Bronchial epithelial cell (primary cell): ENCODE results near the gene PCYOX1L. TPM values are rescaled to one million over a fixed set of nuclear protein-coding genes. Genes with fewer than 3 reads are reported as not detected.
A peak's percentile ranks its signal among the peaks of the same experiment; 100 is the strongest.
"Not testable (repeated sequence)": the region's sequence is repeated elsewhere in the genome, so short reads cannot be mapped to it uniquely, and the experiment has no call there.

Experiments
- DNase-seq: peaks from one replicate; pipeline ENCODE4 v3.0.0-alpha.2; 2010; ENCODE audit warnings: low read depth
- FAIRE-seq: peaks from 2 replicates; lab custom pipeline; 2011; peaks lifted over from hg19 to GRCh38; lab: Jason Lieb, UNC
- H3K27me3 ChIP-seq: 2 replicates; pipeline ENCODE4 v1.5.1; 2011; ENCODE audit warnings: low read length; ENCODE audit not compliant: control insufficient read depth, insufficient read depth
- H3K36me3 ChIP-seq: 2 replicates; pipeline ENCODE4 v1.5.1; 2011; ENCODE audit warnings: low read length; ENCODE audit not compliant: control insufficient read depth, insufficient read depth
- H3K4me3 ChIP-seq: 2 replicates; pipeline ENCODE4 v1.5.1; 2011; ENCODE audit warnings: mild to moderate bottlenecking, low read depth, low read length, control low read depth
- CTCF ChIP-seq: IDR thresholded peaks from 2 replicates; pipeline ENCODE4 v1.5.1; 2011; ENCODE audit warnings: mild to moderate bottlenecking, moderate library complexity, low read length, control low read depth, inconsistent platforms; ENCODE audit not compliant: insufficient read depth, severe bottlenecking
- total RNA-seq: library from RNA; depleted of rRNA; stranded (reverse); fragments of >200 nt; gene quantifications from 2 replicates; pipeline ENCODE4 v1.2.1, GENCODE V29; 2014

Gene PCYOX1L
- total RNA-seq, 1 donor from 2014 or later, result 4.2 TPM

DNA sequence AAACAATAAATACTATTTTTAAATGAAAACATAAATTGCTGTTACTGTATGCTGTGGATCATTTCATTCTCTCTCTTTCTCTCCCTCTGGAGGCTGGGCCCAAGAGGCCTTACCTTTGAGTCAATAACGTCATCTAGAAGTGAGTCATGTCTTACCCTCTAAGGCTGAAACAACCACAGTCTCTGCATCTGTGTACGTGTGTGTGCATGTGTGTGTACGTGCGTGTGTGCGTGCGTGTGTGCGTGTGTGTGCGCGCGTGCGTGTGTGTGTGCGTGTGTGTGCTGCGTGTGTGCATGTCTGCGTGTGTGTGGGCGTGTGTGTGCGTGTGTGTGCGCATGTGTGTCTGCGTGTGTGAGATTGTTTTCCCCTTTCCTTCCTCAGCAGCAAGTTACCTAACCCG, 34.9 kb downstream of the PCYOX1L start:
- DNase-seq, result peak; percentile 73
- no peak for TF ChIP-seq CTCF
- no peaks in the 10 kb centered on the region for H3K36me3 ChIP-seq
- H3K27me3 ChIP-seq, result no peaks in the 10 kb centered on the region
- no peak for FAIRE-seq
- H3K4me3 ChIP-seq, result no peak overlapping the region

GRCh38 chr5:149394996-149395395, 37.1 kb downstream of the PCYOX1L start:
- not testable (repeated sequence) for H3K4me3 ChIP-seq, H3K36me3 ChIP-seq, DNase-seq, FAIRE-seq, H3K27me3 ChIP-seq

DNA sequence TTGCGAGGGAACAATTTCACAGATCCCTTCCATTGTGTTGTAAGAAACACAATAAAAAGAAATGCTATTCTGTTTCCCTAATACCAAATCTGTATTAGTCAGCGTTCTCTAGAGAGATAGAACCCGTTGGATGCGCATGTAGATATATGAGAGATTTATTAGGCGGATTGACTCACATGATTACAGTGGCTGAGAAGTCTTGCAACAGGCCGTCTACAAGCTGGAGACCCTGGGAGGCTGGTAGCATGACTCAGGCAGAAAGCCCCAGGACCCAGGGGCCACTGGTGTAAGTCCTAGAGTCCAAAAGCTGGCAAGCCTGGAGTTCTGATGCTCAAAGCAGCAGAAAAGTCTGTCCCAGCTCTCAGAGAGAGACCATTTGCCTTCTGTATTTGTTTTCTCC, 39.7 kb downstream of the PCYOX1L start:
- H3K4me3 ChIP-seq, result no peak overlapping the region
- DNase-seq (no peak), FAIRE-seq (no peak)
- H3K36me3 ChIP-seq, result no peaks in the 10 kb centered on the region
- H3K27me3 ChIP-seq, result no peaks in the 10 kb centered on the region
- TF ChIP-seq CTCF, result no peak

- FAIRE-seq, H3K36me3 ChIP-seq, DNase-seq, H3K4me3 ChIP-seq, H3K27me3 ChIP-seq: not testable (repeated sequence)
Observed at GRCh38 chr5:149398747-149399266, 41.0 kb downstream of the PCYOX1L start.

GRCh38 chr5:149399775-149400174, 41.9 kb downstream of the PCYOX1L start:
- H3K36me3 ChIP-seq, result no peaks in the 10 kb centered on the region
- no peak overlapping the region for H3K4me3 ChIP-seq
- peak; percentile 19 for DNase-seq
- no peak for TF ChIP-seq CTCF
- FAIRE-seq, result no peak
- no peaks in the 10 kb centered on the region for H3K27me3 ChIP-seq

GRCh38 chr5:149400304-149400703, 42.5 kb downstream of the PCYOX1L start:
- FAIRE-seq, result no peak
- H3K4me3 ChIP-seq, result no peak overlapping the region
- no peak for DNase-seq
- TF ChIP-seq CTCF, result no peak
- H3K27me3 ChIP-seq, result no peaks in the 10 kb centered on the region
- no peaks in the 10 kb centered on the region for H3K36me3 ChIP-seq

DNA sequence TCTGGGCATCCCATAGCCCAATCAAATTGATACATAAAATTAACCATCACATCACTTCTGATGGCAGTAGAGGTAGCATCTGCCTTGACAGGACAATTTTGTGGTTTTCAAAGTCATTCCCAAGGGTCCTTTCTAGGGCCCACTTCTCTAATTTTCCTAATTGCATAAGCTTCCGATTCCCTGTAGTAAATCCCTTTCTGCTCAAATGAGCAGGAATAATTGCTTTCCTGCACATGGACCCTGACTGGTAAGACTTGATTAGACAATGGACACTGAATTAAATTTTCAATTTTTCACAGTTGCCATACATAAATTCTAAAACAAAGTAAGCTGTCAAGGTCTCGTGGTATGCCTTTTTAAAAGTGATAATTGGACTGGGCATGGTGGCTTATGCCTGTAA, 43.2 kb downstream of the PCYOX1L start:
- Histone ChIP-seq H3K36me3 (no peaks in the 10 kb centered on the region), H3K4me3 (no peak overlapping the region), H3K27me3 (no peaks in the 10 kb centered on the region)
- DNase-seq (no peak), FAIRE-seq (no peak)
- no peak for TF ChIP-seq CTCF
